Tibial artery (tissue), 4 donors: ENCODE measurements around the gene NCAPD2.
A peak's percentile ranks its signal among the peaks of the same experiment; 100 is the strongest.
"Not testable (repeated sequence)": the region's sequence is repeated elsewhere in the genome, so short reads cannot be mapped to it uniquely, and the experiment has no call there.

Experiments used
- DNase-seq, 2 donors: peaks; one replicate each; pipeline ENCODE4 v3.0.0-alpha.2; 2019
- H3K27ac ChIP-seq, 2 donors: fragments of 200-600 bp; sonication (generic) in 1 of 2; 1 replicate in 1 of 2; 2 replicates in 1 of 2; pipeline ENCODE4 v1.5.1; 2018 to 2019; ENCODE audit warnings: mild to moderate bottlenecking in 1 of 2
- H3K27me3 ChIP-seq, 2 donors: fragments of 200-600 bp; sonication (generic) in 1 of 2; one replicate each; pipeline versions ENCODE4 v1.5.1 to v1.6.0; 2016 to 2019
- H3K36me3 ChIP-seq, 3 donors: fragments of 200-600 bp; sonication (generic) in 2 of 3; one replicate each; pipeline ENCODE4 v1.5.1; 2016 to 2019; ENCODE audit warnings: mild to moderate bottlenecking in 2 of 3
- H3K4me1 ChIP-seq, 4 donors: fragments of 200-600 bp; sonication (generic) in 2 of 4; 1 replicate in 3 of 4; 2 replicates in 1 of 4; pipeline ENCODE4 v1.5.1; 2016 to 2019
- H3K4me3 ChIP-seq, 2 donors: fragments of 200-600 bp; sonication (generic) in 1 of 2; 1 replicate in 1 of 2; 2 replicates in 1 of 2; pipeline ENCODE4 v1.5.1; 2018 to 2019; ENCODE audit warnings: mild to moderate bottlenecking in 2 of 2
- H3K9me3 ChIP-seq, 3 donors: fragments of 200-600 bp; sonication (generic) in 1 of 3; one replicate each; pipeline ENCODE4 v1.5.1; 2016 to 2019
- intact Hi-C: fragments of 100-400 bp; cut with DNase I; formaldehyde crosslinking; loops from one replicate; pipeline ENCODE4 v1.15.0; 2023; ENCODE audit warnings: low total_unique reads
- TF ChIP-seq, protein P1 (sequence below), 2 experiments: fragments of 200-600 bp in 1 of 2; fragments of 450-650 bp in 1 of 2; IDR thresholded peaks; one replicate each; pipeline ENCODE4 v1.5.1; 2017 to 2019; ENCODE audit warnings: antibody characterized with exemption in 2 of 2, mild to moderate bottlenecking in 1 of 2, moderate library complexity in 1 of 2

NCAPD2 gene

DNA sequence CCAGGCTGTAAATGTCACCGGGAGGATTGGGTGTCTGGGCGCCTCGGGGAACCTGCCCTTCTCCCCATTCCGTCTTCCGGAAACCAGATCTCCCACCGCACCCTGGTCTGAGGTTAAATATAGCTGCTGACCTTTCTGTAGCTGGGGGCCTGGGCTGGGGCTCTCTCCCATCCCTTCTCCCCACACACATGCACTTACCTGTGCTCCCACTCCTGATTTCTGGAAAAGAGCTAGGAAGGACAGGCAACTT, 41.7 kb downstream of the NCAPD2 start:
- peaks cover 0 to 60% (median 51%) of the 10 kb centered on the region in 4 donors for H3K4me1 ChIP-seq
- no peaks in the 10 kb centered on the region for H3K9me3 ChIP-seq
- intact Hi-C loops: loop anchor here (2.0 to 10.0 kb wide), 2 partner anchors 113 to 321 kb away; no protein-coding TSS in a partner anchor
- peaks cover 29 to 51% (median 37%) of the 10 kb centered on the region in 3 donors for H3K36me3 ChIP-seq
- peak overlapping the region; percentile 95 to 98 for H3K27ac ChIP-seq
- no peaks in the 10 kb centered on the region for H3K27me3 ChIP-seq
- no peak for DNase-seq
- H3K4me3 ChIP-seq: peak overlapping the region; percentile 81 to 98
- TF ChIP-seq, protein P1, sequence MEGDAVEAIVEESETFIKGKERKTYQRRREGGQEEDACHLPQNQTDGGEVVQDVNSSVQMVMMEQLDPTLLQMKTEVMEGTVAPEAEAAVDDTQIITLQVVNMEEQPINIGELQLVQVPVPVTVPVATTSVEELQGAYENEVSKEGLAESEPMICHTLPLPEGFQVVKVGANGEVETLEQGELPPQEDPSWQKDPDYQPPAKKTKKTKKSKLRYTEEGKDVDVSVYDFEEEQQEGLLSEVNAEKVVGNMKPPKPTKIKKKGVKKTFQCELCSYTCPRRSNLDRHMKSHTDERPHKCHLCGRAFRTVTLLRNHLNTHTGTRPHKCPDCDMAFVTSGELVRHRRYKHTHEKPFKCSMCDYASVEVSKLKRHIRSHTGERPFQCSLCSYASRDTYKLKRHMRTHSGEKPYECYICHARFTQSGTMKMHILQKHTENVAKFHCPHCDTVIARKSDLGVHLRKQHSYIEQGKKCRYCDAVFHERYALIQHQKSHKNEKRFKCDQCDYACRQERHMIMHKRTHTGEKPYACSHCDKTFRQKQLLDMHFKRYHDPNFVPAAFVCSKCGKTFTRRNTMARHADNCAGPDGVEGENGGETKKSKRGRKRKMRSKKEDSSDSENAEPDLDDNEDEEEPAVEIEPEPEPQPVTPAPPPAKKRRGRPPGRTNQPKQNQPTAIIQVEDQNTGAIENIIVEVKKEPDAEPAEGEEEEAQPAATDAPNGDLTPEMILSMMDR (IDR thresholded peaks at IDR 0.05): no peak

DNA sequence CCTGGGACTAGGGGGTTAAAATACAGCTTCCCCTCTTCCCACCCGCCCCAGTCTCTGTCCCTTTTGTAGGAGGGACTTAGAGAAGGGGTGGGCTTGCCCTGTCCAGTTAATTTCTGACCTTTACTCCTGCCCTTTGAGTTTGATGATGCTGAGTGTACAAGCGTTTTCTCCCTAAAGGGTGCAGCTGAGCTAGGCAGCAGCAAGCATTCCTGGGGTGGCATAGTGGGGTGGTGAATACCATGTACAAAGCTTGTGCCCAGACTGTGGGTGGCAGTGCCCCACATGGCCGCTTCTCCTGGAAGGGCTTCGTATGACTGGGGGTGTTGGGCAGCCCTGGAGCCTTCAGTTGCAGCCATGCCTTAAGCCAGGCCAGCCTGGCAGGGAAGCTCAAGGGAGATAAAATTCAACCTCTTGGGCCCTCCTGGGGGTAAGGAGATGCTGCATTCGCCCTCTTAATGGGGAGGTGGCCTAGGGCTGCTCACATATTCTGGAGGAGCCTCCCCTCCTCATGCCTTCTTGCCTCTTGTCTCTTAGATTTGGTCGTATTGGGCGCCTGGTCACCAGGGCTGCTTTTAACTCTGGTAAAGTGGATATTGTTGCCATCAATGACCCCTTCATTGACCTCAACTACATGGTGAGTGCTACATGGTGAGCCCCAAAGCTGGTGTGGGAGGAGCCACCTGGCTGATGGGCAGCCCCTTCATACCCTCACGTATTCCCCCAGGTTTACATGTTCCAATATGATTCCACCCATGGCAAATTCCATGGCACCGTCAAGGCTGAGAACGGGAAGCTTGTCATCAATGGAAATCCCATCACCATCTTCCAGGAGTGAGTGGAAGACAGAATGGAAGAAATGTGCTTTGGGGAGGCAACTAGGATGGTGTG, 42.3 kb downstream of the NCAPD2 start:
- Histone ChIP-seq H3K27ac (peak overlapping the region; percentile 95 to 98), H3K4me3 (peak overlapping the region; percentile 81 to 98), H3K9me3 (no peaks in the 10 kb centered on the region), H3K36me3 (peaks cover 23 to 46% (median 31%) of the 10 kb centered on the region in 3 donors), H3K27me3 (no peaks in the 10 kb centered on the region), H3K4me1 (peaks cover 0 to 66% (median 57%) of the 10 kb centered on the region in 4 donors)
- no peak for DNase-seq
- TF ChIP-seq, protein P1 (IDR thresholded peaks at IDR 0.05): no peak
- intact Hi-C loops: loop anchor here (2.0 to 10.0 kb wide), 2 partner anchors 113 to 321 kb away; no protein-coding TSS in a partner anchor

DNA sequence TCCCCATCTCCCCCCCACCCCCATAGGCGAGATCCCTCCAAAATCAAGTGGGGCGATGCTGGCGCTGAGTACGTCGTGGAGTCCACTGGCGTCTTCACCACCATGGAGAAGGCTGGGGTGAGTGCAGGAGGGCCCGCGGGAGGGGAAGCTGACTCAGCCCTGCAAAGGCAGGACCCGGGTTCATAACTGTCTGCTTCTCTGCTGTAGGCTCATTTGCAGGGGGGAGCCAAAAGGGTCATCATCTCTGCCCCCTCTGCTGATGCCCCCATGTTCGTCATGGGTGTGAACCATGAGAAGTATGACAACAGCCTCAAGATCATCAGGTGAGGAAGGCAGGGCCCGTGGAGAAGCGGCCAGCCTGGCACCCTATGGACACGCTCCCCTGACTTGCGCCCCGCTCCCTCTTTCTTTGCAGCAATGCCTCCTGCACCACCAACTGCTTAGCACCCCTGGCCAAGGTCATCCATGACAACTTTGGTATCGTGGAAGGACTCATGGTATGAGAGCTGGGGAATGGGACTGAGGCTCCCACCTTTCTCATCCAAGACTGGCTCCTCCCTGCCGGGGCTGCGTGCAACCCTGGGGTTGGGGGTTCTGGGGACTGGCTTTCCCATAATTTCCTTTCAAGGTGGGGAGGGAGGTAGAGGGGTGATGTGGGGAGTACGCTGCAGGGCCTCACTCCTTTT, 43.1 kb downstream of the NCAPD2 start:
- H3K4me3 ChIP-seq: no peak overlapping the region
- H3K9me3 ChIP-seq: no peaks in the 10 kb centered on the region
- peaks cover 22 to 43% (median 29%) of the 10 kb centered on the region in 3 donors for H3K36me3 ChIP-seq
- no peaks in the 10 kb centered on the region for H3K27me3 ChIP-seq
- H3K27ac ChIP-seq: peak overlapping the region; percentile 95 to 98
- TF ChIP-seq, protein P1 (IDR thresholded peaks at IDR 0.05): no peak
- intact Hi-C loops: loop anchor here (10.0 kb wide), 1 partner anchor 322 kb away; no protein-coding TSS in a partner anchor
- peaks cover 0 to 66% (median 58%) of the 10 kb centered on the region in 4 donors for H3K4me1 ChIP-seq
- DNase-seq: no peak

DNA sequence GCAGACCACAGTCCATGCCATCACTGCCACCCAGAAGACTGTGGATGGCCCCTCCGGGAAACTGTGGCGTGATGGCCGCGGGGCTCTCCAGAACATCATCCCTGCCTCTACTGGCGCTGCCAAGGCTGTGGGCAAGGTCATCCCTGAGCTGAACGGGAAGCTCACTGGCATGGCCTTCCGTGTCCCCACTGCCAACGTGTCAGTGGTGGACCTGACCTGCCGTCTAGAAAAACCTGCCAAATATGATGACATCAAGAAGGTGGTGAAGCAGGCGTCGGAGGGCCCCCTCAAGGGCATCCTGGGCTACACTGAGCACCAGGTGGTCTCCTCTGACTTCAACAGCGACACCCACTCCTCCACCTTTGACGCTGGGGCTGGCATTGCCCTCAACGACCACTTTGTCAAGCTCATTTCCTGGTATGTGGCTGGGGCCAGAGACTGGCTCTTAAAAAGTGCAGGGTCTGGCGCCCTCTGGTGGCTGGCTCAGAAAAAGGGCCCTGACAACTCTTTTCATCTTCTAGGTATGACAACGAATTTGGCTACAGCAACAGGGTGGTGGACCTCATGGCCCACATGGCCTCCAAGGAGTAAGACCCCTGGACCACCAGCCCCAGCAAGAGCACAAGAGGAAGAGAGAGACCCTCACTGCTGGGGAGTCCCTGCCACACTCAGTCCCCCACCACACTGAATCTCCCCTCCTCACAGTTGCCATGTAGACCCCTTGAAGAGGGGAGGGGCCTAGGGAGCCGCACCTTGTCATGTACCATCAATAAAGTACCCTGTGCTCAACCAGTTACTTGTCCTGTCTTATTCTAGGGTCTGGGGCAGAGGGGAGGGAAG, 43.9 kb downstream of the NCAPD2 start:
- Histone ChIP-seq H3K36me3 (peaks cover 22 to 43% (median 29%) of the 10 kb centered on the region in 3 donors), H3K27ac (peak overlapping the region; percentile 95 to 98), H3K4me1 (peaks cover 0 to 58% (median 50%) of the 10 kb centered on the region in 4 donors)
- DNase-seq: peak; percentile 70 to 87
- H3K4me3 ChIP-seq, H3K9me3 ChIP-seq, H3K27me3 ChIP-seq: not testable (repeated sequence)
- TF ChIP-seq, protein P1 (IDR thresholded peaks at IDR 0.05): peak; percentile 83 to 87
- intact Hi-C loops: loop anchor here (10.0 kb wide), 1 partner anchor 323 kb away; no protein-coding TSS in a partner anchor
